KMS-11 (cell line): ENCODE results near the gene ZNF791.
"Not testable (repeated sequence)": the region's sequence is repeated elsewhere in the genome, so short reads cannot be mapped to it uniquely, and the experiment has no call there.

Experiments
- H2AFZ ChIP-seq: fragments of 200-600 bp; sonication (generic); 2 replicates; pipeline ENCODE4 v1.6.1; 2016; ENCODE audit warnings: antibody characterized with exemption, mixed run types, low read depth
- H3K27ac ChIP-seq: fragments of 200-600 bp; sonication (generic); 2 replicates; pipeline ENCODE4 v1.6.1; 2016; ENCODE audit warnings: mild to moderate bottlenecking, mixed run types
- H3K27me3 ChIP-seq: fragments of 200-600 bp; sonication (generic); 2 replicates; pipeline ENCODE4 v1.6.1; 2017; ENCODE audit warnings: mild to moderate bottlenecking, low read depth, mixed run types, moderate library complexity; ENCODE audit not compliant: insufficient read depth
- H3K36me3 ChIP-seq: fragments of 200-600 bp; sonication (generic); 2 replicates; pipeline ENCODE4 v1.6.1; 2017; ENCODE audit warnings: mild to moderate bottlenecking, mixed run types; ENCODE audit not compliant: insufficient read depth
- H3K4me1 ChIP-seq: fragments of 200-600 bp; sonication (generic); 2 replicates; pipeline ENCODE4 v1.6.1; 2016; ENCODE audit warnings: mild to moderate bottlenecking, low read depth, mixed run types; ENCODE audit not compliant: poor library complexity, severe bottlenecking
- H3K4me2 ChIP-seq: fragments of 200-600 bp; sonication (generic); 2 replicates; pipeline ENCODE4 v1.7.0; 2016; ENCODE audit warnings: mild to moderate bottlenecking, mixed run types
- H3K4me3 ChIP-seq: fragments of 200-600 bp; sonication (generic); IDR thresholded peaks from 2 replicates; pipeline ENCODE4 v1.6.1; 2017; ENCODE audit warnings: low read depth, low read length, mixed read lengths; ENCODE audit not compliant: insufficient read depth
- H3K79me2 ChIP-seq: fragments of 200-600 bp; sonication (generic); 2 replicates; pipeline ENCODE4 v1.6.1; 2016; ENCODE audit warnings: low read depth, mixed run types; ENCODE audit not compliant: insufficient read depth
- H3K9ac ChIP-seq: fragments of 200-600 bp; sonication (generic); 2 replicates; pipeline ENCODE4 v1.6.1; 2016; ENCODE audit warnings: mild to moderate bottlenecking, mixed run types
- H4K20me1 ChIP-seq: fragments of 200-600 bp; sonication (generic); 2 replicates; pipeline ENCODE4 v1.6.1; 2016; ENCODE audit warnings: mild to moderate bottlenecking, mixed run types; ENCODE audit not compliant: insufficient read depth
- CTCF ChIP-seq: fragments of 200-600 bp; sonication (generic); conservative IDR thresholded peaks from 2 replicates; pipeline ENCODE4 v1.6.1; 2017; ENCODE audit warnings: low read depth, mild to moderate bottlenecking, antibody characterized with exemption, low read length, moderate library complexity, mixed read lengths

ZNF791 gene

GRCh38 chr19:12610540-12611360 is at the start of gene ZNF791, which contains the start of gene ZNF490:
Gene ZNF791, plus strand, starts transcription at chr19:12610920. Its CDS starts 160 bp downstream, at chr19:12611080.
Gene ZNF490, minus strand, starts transcription at chr19:12610813. Its CDS starts 133 bp downstream, at chr19:12610680.
- Histone ChIP-seq H3K79me2 (peaks cover 35% of the 10 kb centered on the region), H3K27ac (peak within 1 kb of the TSS; percentile 64), H2AFZ (peak within 1 kb of the TSS; percentile 86; the same call in 1 of the 2 replicates)

GRCh38 chr19:12564016-12564664 is 46.6 kb upstream of the ZNF791 start:
- H3K79me2 ChIP-seq = no peaks in the 10 kb centered on the region
- H3K36me3 ChIP-seq = no peaks in the 10 kb centered on the region
- H3K27ac ChIP-seq = no peak overlapping the region
- no peak overlapping the region for H3K4me2 ChIP-seq
- H4K20me1 ChIP-seq = no peaks in the 10 kb centered on the region
- peak; percentile 96 for TF ChIP-seq CTCF
- H3K27me3 ChIP-seq = no peaks in the 10 kb centered on the region
- no peak overlapping the region for H3K9ac ChIP-seq
- H3K4me1 ChIP-seq = peaks cover 8% of the 10 kb centered on the region
- no peak overlapping the region for H3K4me3 ChIP-seq
- no peak overlapping the region; the same call in 1 of the 2 replicates for H2AFZ ChIP-seq

More at GRCh38 chr19:12610540-12611360, at the start of gene ZNF791, which contains the start of gene ZNF490:
- Histone ChIP-seq H3K4me3 (no peak within 1 kb of the TSS), H3K9ac (peak within 1 kb of the TSS; percentile 66), H3K4me2 (peak within 1 kb of the TSS; percentile 70), H3K27me3 (no peaks in the 10 kb centered on the region), H4K20me1 (no peaks in the 10 kb centered on the region), H3K4me1 (peaks cover 35% of the 10 kb centered on the region), H3K36me3 (no peaks in the 10 kb centered on the region)
- TF ChIP-seq CTCF = no peak

DNA sequence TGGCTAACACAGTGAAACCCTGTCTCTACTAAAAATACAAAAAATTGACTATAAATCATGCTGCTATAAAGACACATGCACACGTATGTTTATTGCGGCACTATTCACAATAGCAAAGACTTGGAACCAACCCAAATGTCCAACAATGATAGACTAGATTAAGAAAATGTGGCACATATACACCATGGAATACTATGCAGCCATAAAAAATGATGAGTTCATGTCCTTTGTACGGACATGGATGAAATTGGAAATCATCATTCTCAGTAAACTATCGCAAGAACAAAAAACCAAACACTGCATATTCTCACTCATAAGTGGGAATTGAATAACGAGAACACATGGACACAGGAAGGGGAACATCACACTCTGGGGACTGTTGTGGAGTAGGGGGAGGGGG is 44.3 kb upstream of the ZNF791 start:
- H4K20me1 ChIP-seq, H3K36me3 ChIP-seq, H3K4me3 ChIP-seq, H3K9ac ChIP-seq, H3K4me1 ChIP-seq, H3K27ac ChIP-seq, H2AFZ ChIP-seq, H3K79me2 ChIP-seq, H3K27me3 ChIP-seq, H3K4me2 ChIP-seq: not testable (repeated sequence)

DNA sequence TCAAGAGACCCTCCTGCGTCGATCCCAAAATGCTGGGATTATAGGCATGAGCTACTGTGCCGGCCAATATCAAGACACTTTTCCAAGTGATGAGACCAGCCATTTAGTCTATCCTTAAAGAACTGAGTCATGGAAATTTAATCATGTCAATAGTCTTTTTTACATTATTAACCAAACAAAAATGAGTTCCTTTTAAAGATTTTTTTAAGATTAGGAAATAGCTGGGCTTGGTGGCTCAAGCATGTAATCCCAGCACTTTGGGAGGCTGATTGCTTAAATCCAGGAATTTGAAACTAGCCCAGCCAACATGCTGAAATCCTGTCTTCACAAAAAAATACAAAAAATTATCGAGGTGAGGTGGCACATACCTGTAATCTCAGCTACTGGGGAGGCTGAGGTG is 42.8 kb upstream of the ZNF791 start:
- Histone ChIP-seq H3K9ac (no peak overlapping the region), H3K4me1 (peaks cover 8% of the 10 kb centered on the region), H2AFZ (no peak overlapping the region), H3K36me3 (no peaks in the 10 kb centered on the region), H3K27ac (no peak overlapping the region), H4K20me1 (no peaks in the 10 kb centered on the region), H3K4me3 (no peak overlapping the region), H3K27me3 (no peaks in the 10 kb centered on the region), H3K4me2 (no peak overlapping the region), H3K79me2 (no peaks in the 10 kb centered on the region)
- no peak for TF ChIP-seq CTCF

DNA sequence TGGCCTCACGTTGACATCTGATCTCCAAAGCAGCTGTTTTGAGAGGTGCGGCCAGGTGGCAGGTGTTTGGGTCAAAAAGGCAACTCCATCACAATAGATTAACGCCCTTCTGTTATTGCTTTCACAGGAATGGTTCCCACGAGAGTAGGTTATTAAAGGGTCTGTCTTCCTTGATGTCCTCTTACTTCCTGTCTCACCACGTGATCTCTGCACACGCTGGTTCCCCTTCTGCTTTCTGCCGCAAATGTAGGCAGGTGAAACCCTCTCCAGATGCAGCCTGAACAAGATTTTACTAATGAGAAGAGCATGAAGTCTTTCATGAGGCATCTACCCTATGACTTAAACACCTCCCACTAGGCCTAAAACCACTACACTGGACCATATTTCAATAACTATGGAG is 36.7 kb upstream of the ZNF791 start:
- Histone ChIP-seq H3K9ac (no peak overlapping the region), H3K36me3 (no peaks in the 10 kb centered on the region), H3K4me3 (no peak overlapping the region), H4K20me1 (no peaks in the 10 kb centered on the region), H3K4me1 (no peaks in the 10 kb centered on the region), H3K27me3 (no peaks in the 10 kb centered on the region), H2AFZ (no peak overlapping the region), H3K4me2 (no peak overlapping the region), H3K79me2 (no peaks in the 10 kb centered on the region), H3K27ac (no peak overlapping the region)
- TF ChIP-seq CTCF = no peak
